Glutamatergic neuron (in vitro differentiated cells): Measurements from ENCODE around the gene RBM19. TPM values are rescaled to one million over a fixed set of nuclear protein-coding genes. Genes with fewer than 3 reads are reported as not detected.

Experiments
- DNase-seq: peaks from one replicate; pipeline ENCODE4 v3.0.0; 2022
- H3K27ac Mint-ChIP-seq: one replicate; pipeline ENCODE4 v1.8.0; 2020; ENCODE audit warnings: mild to moderate bottlenecking, mixed read lengths, inconsistent platforms; ENCODE audit not compliant: unreplicated experiment
- H3K27me3 Mint-ChIP-seq: one replicate; pipeline ENCODE4 v1.8.0; 2020; ENCODE audit warnings: mild to moderate bottlenecking, moderate library complexity, mixed read lengths, inconsistent platforms; ENCODE audit not compliant: unreplicated experiment
- H3K36me3 Mint-ChIP-seq: one replicate; pipeline ENCODE4 v1.8.0; 2020; ENCODE audit warnings: mild to moderate bottlenecking, mixed read lengths, inconsistent platforms; ENCODE audit not compliant: unreplicated experiment
- H3K4me1 Mint-ChIP-seq: one replicate; pipeline ENCODE4 v1.8.0; 2020; ENCODE audit warnings: mild to moderate bottlenecking, low read depth, mixed read lengths, inconsistent platforms; ENCODE audit not compliant: unreplicated experiment
- H3K4me3 Mint-ChIP-seq: one replicate; pipeline ENCODE4 v1.8.0; 2020; ENCODE audit warnings: mild to moderate bottlenecking, mixed read lengths, inconsistent platforms; ENCODE audit not compliant: unreplicated experiment
- H3K9me3 Mint-ChIP-seq: one replicate; pipeline ENCODE4 v1.8.0; 2020; ENCODE audit warnings: mild to moderate bottlenecking, moderate library complexity, mixed read lengths, inconsistent platforms; ENCODE audit not compliant: unreplicated experiment
- CTCF ChIP-seq: fragments of 200-600 bp; sonication (generic); IDR thresholded peaks from one replicate; pipeline ENCODE4 v1.5.0; 2021; ENCODE audit not compliant: partially characterized antibody, unreplicated experiment
- total RNA-seq: library from RNA; stranded (reverse); fragmentation: NEBNext Ultra II Directional; extraction: Animal tissue kit (Norgen Biotek cat#: 25700); gene quantifications from one replicate; pipeline ENCODE4 v1.2.1, GENCODE V29; 2021; ENCODE audit not compliant: unreplicated experiment

RBM19 gene
- total RNA-seq, 1 donor from 2014 or later, result 27.4 TPM

- Mint-ChIP-seq H3K4me3 (no peak overlapping the region), H3K27me3 (peaks cover 16% of the 10 kb centered on the region), H3K4me1 (peaks cover 43% of the 10 kb centered on the region), H3K27ac (no peak overlapping the region), H3K9me3 (peaks cover 3% of the 10 kb centered on the region), H3K36me3 (no peaks in the 10 kb centered on the region)
- DNase-seq, result no peak
- no peak for TF ChIP-seq CTCF
These were observed 105.2 kb downstream of the RBM19 start for GRCh38 chr12:113860950-113861349.

DNA sequence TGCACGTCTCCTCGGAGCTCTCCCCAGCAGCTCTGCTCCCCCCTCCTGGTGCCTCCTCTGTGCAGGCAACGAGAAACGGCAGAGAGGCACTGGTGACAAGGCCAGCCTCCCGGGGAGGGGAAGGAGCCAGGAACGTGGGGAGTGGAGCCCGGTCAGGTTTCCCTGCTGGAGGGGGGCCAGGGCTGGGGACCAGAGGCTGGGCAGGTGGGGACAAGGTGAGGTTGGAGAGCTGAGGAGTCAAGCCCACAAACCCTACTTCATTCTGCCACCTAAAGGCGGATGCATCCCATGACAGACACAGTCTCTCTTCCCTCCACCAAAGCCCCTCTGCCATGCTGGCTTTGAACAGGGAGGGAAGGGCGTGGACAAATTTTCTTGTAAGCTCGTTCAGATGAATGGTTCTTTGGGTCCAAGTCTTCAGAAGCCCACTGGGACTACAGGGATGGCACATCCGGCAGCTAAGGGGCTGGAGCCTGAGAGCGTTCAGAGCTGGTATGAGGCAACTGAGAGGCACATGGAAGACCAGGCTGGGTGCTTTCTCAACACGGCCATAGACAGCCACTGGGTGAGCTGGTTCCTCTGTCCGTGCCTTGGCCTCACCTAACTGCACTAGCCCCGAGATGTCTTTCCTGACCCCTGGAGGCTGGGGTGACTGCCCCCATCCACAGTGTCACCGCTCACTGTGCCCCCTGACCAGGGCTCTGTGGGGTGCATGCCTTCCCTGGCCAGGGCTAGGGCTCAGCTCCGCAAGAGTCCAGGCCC lies 105.9 kb downstream of the RBM19 start:
- Mint-ChIP-seq H3K27ac (no peak overlapping the region), H3K9me3 (peaks cover 3% of the 10 kb centered on the region), H3K4me1 (peaks cover 44% of the 10 kb centered on the region), H3K36me3 (no peaks in the 10 kb centered on the region), H3K4me3 (no peak overlapping the region), H3K27me3 (peaks cover 14% of the 10 kb centered on the region)
- TF ChIP-seq CTCF, result no peak
- DNase-seq, result no peak

DNA sequence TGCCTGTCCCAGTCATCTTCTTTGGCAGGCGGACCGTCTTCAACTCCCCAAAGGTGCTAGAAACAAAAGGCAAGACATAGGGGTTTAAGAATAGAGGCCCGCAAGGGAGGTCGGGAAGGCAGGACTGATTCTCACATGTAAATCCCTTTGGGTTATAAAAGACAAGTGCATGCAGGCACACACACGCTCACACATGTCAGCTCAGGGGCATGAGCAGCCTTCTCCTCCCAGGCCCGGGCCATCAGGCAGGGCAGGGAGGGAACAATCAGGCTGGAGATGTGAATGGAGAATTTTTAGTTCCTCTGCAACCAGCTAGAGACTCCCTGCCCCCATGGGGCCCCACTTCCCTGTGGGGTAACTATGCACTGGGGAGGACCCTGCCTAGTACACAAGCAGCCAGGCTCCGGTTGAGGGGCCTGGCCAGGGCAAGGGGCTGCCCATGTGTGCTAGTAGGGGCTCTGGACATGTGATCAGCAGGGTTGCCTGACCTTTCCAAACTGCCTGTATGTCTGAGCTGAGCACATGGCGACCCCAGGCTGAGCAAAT lies 107.2 kb downstream of the RBM19 start:
- Mint-ChIP-seq H3K4me1 (peaks cover 54% of the 10 kb centered on the region), H3K27ac (no peak overlapping the region), H3K9me3 (peaks cover 5% of the 10 kb centered on the region), H3K4me3 (no peak overlapping the region), H3K27me3 (peaks cover 11% of the 10 kb centered on the region), H3K36me3 (no peaks in the 10 kb centered on the region)
- TF ChIP-seq CTCF, result no peak
- DNase-seq, result no peak

DNA sequence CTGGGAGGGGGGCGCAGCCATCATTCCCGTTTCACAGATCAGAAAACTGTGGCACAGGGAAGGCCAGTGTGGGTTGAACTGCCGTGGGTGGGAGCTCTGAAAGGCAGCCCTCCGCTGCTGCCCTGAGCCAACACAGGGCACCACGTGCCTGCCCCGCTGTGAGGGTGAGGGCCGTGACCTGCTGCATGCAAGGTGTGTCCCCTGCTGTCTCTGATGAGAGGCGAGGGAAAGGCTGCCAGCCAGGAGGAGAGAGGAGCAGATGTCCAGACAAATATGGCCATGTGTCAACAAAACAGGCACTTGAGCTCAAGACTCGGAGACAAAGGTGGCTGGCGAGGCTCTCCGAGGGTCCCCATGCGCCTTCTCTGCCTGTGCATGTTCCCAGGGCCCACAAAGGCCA lies 108.8 kb downstream of the RBM19 start:
- peaks cover 53% of the 10 kb centered on the region for H3K4me1 Mint-ChIP-seq
- H3K27me3 Mint-ChIP-seq, result peaks cover 11% of the 10 kb centered on the region
- H3K9me3 Mint-ChIP-seq, result peaks cover 5% of the 10 kb centered on the region
- no peak for TF ChIP-seq CTCF
- H3K36me3 Mint-ChIP-seq, result no peaks in the 10 kb centered on the region
- no peak for DNase-seq
- peak overlapping the region; percentile 80 for H3K27ac Mint-ChIP-seq
- H3K4me3 Mint-ChIP-seq, result no peak overlapping the region

DNA sequence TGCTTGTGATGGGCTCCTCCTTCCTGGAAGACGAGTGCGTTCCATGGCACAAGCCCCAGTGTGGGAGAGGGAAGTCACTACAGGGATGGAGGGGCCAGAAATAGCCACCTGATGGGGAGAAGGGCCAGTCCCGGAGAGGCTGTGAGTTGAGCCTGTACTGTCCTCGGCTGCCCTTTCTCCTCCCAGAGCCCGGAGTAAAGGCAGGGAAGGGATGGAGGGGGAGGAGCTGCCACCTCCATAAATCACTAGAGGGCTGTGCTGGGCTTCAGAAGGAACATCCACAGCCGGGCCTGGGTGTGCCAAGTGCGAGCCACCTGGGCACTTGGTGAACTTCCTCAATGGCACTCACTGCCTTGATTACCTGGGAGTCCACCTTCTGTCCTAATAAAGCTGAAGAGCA lies 110.1 kb downstream of the RBM19 start:
- Mint-ChIP-seq H3K4me3 (no peak overlapping the region), H3K36me3 (no peaks in the 10 kb centered on the region), H3K27me3 (peaks cover 11% of the 10 kb centered on the region), H3K4me1 (peaks cover 42% of the 10 kb centered on the region), H3K27ac (no peak overlapping the region), H3K9me3 (peaks cover 5% of the 10 kb centered on the region)
- TF ChIP-seq CTCF, result no peak
- DNase-seq, result no peak
